GM23248 (cell line): Measurements from ENCODE around the gene ARL3.

Source experiments
- EZH2 ChIP-seq: fragments of 200-600 bp; sonication (generic); IDR thresholded peaks from 2 replicates; pipeline ENCODE4 v1.6.1; 2018; ENCODE audit warnings: antibody characterized with exemption, mild to moderate bottlenecking; ENCODE audit not compliant: insufficient read depth, poor library complexity, severe bottlenecking
- EZH2phosphoT487 ChIP-seq: fragments of 200-600 bp; sonication (generic); IDR thresholded peaks from 2 replicates; pipeline ENCODE4 v1.6.1; 2018; ENCODE audit warnings: antibody characterized with exemption, moderate library complexity, mild to moderate bottlenecking, low read depth; ENCODE audit not compliant: insufficient read depth

DNA sequence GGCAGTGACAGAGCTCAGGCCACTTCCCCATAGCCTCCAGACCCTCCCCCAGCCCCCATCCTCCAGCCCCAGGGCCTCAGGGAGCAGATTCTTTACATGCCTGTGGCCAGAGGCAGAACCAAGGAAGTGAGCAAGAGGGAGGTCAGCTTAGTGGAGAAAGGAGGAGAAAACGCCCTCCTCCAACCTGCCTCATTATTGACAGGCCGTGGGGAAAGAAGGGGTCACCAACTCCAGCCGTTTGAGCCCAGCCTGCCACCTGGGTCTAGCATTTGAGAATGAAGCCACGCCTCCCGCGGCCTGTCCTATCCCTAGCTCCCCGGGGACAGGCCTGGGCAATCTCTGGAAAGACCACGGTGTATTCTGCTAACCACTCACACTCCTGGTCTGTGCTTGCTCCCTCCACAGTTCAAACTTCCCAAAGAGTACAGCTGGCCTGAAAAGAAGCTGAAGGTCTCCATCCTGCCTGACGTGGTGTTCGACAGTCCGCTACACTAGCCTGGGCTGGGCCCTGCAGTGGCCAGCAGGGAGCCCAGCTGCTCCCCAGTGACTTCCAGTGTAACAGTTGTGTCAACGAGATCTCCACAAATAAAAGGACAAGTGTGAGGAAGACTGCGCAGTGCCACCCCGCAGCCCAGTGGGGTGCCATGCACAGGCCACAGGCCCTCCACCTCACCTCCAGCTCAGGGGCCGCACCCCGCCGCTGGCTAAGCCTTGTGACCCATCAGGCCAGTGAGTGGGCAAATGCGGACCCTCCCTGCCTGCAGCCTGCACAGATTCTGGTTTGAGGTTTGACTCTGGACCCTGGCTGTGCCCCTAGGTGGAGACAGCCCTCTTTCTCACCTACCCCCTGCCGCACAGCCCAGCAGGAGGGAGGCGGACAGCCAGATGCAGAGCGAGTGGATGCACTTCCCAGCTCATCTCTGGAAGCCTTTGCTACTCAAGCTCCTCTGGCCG, 84.3 kb downstream of the ARL3 start:
- TF ChIP-seq EZH2 = no peak
- TF ChIP-seq EZH2phosphoT487 = no peak
